NT2/D1 (cell line): ENCODE results near the gene KRTAP5-3.
"Not testable (repeated sequence)": the region's sequence is repeated elsewhere in the genome, so short reads cannot be mapped to it uniquely, and the experiment has no call there.

ENCODE experiments used
- DNase-seq: peaks from one replicate; pipeline ENCODE4 v3.0.0-alpha.2; 2011; ENCODE audit warnings: low read depth, low spot score
- H3K27me3 ChIP-seq: 2 replicates; pipeline ENCODE4 v1.6.0; 2011; ENCODE audit warnings: mild to moderate bottlenecking; ENCODE audit not compliant: insufficient read length, insufficient read depth
- H3K36me3 ChIP-seq: 2 replicates; pipeline ENCODE4 v1.6.1; 2011; ENCODE audit warnings: mild to moderate bottlenecking, low read length, mixed read lengths; ENCODE audit not compliant: insufficient read depth, insufficient read length
- H3K4me1 ChIP-seq: 2 replicates; pipeline ENCODE4 v1.5.1; 2011; ENCODE audit not compliant: insufficient read depth, insufficient read length
- H3K4me3 ChIP-seq: 2 replicates; pipeline ENCODE4 v1.5.1; 2011; ENCODE audit warnings: low read depth; ENCODE audit not compliant: insufficient read length
- H3K9ac ChIP-seq: 2 replicates; pipeline ENCODE4 v1.6.0; 2011; ENCODE audit warnings: low read depth; ENCODE audit not compliant: insufficient read length
- H3K9me3 ChIP-seq: 2 replicates; pipeline ENCODE4 v1.5.1; 2011; ENCODE audit warnings: mild to moderate bottlenecking, low read length; ENCODE audit not compliant: insufficient read depth
- SUZ12 ChIP-seq: IDR thresholded peaks from 2 replicates; pipeline ENCODE4 v1.6.1; 2011; ENCODE audit not compliant: insufficient read length, insufficient read depth; ENCODE audit errors: extremely low read depth
- YY1 ChIP-seq: IDR thresholded peaks from 2 replicates; pipeline ENCODE4 v1.6.1; 2011; ENCODE audit not compliant: insufficient read length, insufficient read depth
- ZNF274 ChIP-seq: IDR thresholded peaks from 2 replicates; pipeline ENCODE4 v1.6.1; 2011; ENCODE audit warnings: mild to moderate bottlenecking, low read depth, low read length

Gene KRTAP5-3

GRCh38 chr11:1628506-1629325 lies 20.5 kb upstream of the KRTAP5-3 start:
- H3K4me3 ChIP-seq, result no peak overlapping the region
- TF ChIP-seq YY1, result no peak
- DNase-seq, result peak; percentile 47
- H3K27me3 ChIP-seq, result peaks cover 34% of the 10 kb centered on the region
- no peaks in the 10 kb centered on the region for H3K4me1 ChIP-seq
- H3K9ac ChIP-seq, result peak overlapping the region; percentile 76
- H3K9me3 ChIP-seq, result no peaks in the 10 kb centered on the region
- no peaks in the 10 kb centered on the region for H3K36me3 ChIP-seq

GRCh38 chr11:1625541-1625940 lies 17.3 kb upstream of the KRTAP5-3 start:
- DNase-seq, result no peak
- TF ChIP-seq ZNF274 (no peak), SUZ12 (no peak), YY1 (no peak)

GRCh38 chr11:1624621-1625020 lies 16.4 kb upstream of the KRTAP5-3 start:
- Histone ChIP-seq H3K4me3 (no peak overlapping the region), H3K36me3 (no peaks in the 10 kb centered on the region), H3K9me3 (no peaks in the 10 kb centered on the region), H3K4me1 (no peaks in the 10 kb centered on the region), H3K9ac (no peak overlapping the region), H3K27me3 (peaks cover 28% of the 10 kb centered on the region)
- TF ChIP-seq ZNF274, result no peak
- TF ChIP-seq SUZ12, result no peak
- TF ChIP-seq YY1, result no peak
- no peak for DNase-seq

More at GRCh38 chr11:1625541-1625940, 17.3 kb upstream of the KRTAP5-3 start:
- no peak overlapping the region for H3K9ac ChIP-seq
- H3K4me1 ChIP-seq, result no peaks in the 10 kb centered on the region
- H3K9me3 ChIP-seq, result no peaks in the 10 kb centered on the region
- H3K4me3 ChIP-seq, result no peak overlapping the region
- no peaks in the 10 kb centered on the region for H3K36me3 ChIP-seq
- peaks cover 32% of the 10 kb centered on the region for H3K27me3 ChIP-seq

- Histone ChIP-seq H3K36me3 (no peaks in the 10 kb centered on the region), H3K9ac (no peak overlapping the region), H3K9me3 (no peaks in the 10 kb centered on the region), H3K4me3 (no peak overlapping the region), H3K27me3 (peaks cover 19% of the 10 kb centered on the region), H3K4me1 (no peaks in the 10 kb centered on the region)
- TF ChIP-seq YY1 (no peak), ZNF274 (no peak), SUZ12 (no peak)
- no peak for DNase-seq
These were observed 15.5 kb upstream of the KRTAP5-3 start for GRCh38 chr11:1623716-1624115.

GRCh38 chr11:1622086-1622485 lies 13.8 kb upstream of the KRTAP5-3 start, which contains the start of gene KRTAP5-4:
Gene KRTAP5-4, minus strand, starts transcription at chr11:1622138. Its CDS starts 45 bp downstream, at chr11:1622093.
- Histone ChIP-seq H3K4me1 (no peaks in the 10 kb centered on the region), H3K9ac (no peak within 1 kb of the TSS), H3K4me3 (no peak within 1 kb of the TSS), H3K27me3 (peaks cover 2% of the 10 kb centered on the region), H3K9me3 (no peaks in the 10 kb centered on the region), H3K36me3 (no peaks in the 10 kb centered on the region)
- TF ChIP-seq SUZ12 (no peak), ZNF274 (no peak), YY1 (no peak)
- no peak for DNase-seq

GRCh38 chr11:1619449-1619848 lies 11.2 kb upstream of the KRTAP5-3 start:
- Histone ChIP-seq H3K4me1 (no peaks in the 10 kb centered on the region), H3K4me3 (no peak overlapping the region), H3K36me3 (no peaks in the 10 kb centered on the region), H3K27me3 (no peaks in the 10 kb centered on the region), H3K9ac (no peak overlapping the region), H3K9me3 (no peaks in the 10 kb centered on the region)
- no peak for TF ChIP-seq YY1
- TF ChIP-seq SUZ12, result no peak
- TF ChIP-seq ZNF274, result no peak
- no peak for DNase-seq

GRCh38 chr11:1618231-1618630 lies 10.0 kb upstream of the KRTAP5-3 start:
- H3K27me3 ChIP-seq, result no peaks in the 10 kb centered on the region
- no peak for DNase-seq
- H3K4me1 ChIP-seq, result no peaks in the 10 kb centered on the region
- H3K36me3 ChIP-seq, result no peaks in the 10 kb centered on the region
- TF ChIP-seq ZNF274, result no peak
- TF ChIP-seq YY1, result no peak
- TF ChIP-seq SUZ12, result no peak
- H3K9me3 ChIP-seq, result no peaks in the 10 kb centered on the region
- H3K4me3 ChIP-seq, result no peak overlapping the region
- H3K9ac ChIP-seq, result no peak overlapping the region

GRCh38 chr11:1607901-1608300 lies 362 bp downstream of the KRTAP5-3 start:
- H3K9me3 ChIP-seq, H3K36me3 ChIP-seq, H3K4me1 ChIP-seq, H3K4me3 ChIP-seq, DNase-seq: not testable (repeated sequence)
- H3K9ac ChIP-seq, result peak overlapping the region; percentile 10
- H3K27me3 ChIP-seq, result peaks cover 30% of the 10 kb centered on the region

- H3K4me3 ChIP-seq, H3K4me1 ChIP-seq, H3K36me3 ChIP-seq, H3K9me3 ChIP-seq, DNase-seq: not testable (repeated sequence)
- peak overlapping the region; percentile 33 for H3K9ac ChIP-seq
- H3K27me3 ChIP-seq, result peaks cover 30% of the 10 kb centered on the region
These were observed 962 bp downstream of the KRTAP5-3 start for GRCh38 chr11:1607156-1607845.

GRCh38 chr11:1605923-1606322 lies 2.3 kb downstream of the KRTAP5-3 start:
- DNase-seq, H3K9ac ChIP-seq, H3K36me3 ChIP-seq, H3K4me3 ChIP-seq, H3K9me3 ChIP-seq, H3K4me1 ChIP-seq: not testable (repeated sequence)
- peaks cover 30% of the 10 kb centered on the region for H3K27me3 ChIP-seq
